K562 (cell line): ENCODE measurements around the gene BAIAP2. TPM values are rescaled to one million over a fixed set of nuclear protein-coding genes. Genes with fewer than 3 reads are reported as not detected.

Source experiments
- ATF1 ChIP-seq, 2 experiments: fragments of 450-650 bp in 1 of 2; IDR thresholded peaks; 2 replicates each; pipeline ENCODE4 v1.6.1; 2016; ENCODE audit warnings: missing compliant biosample characterization in 1 of 2, missing genetic modification characterization in 1 of 2
- CHD1 ChIP-seq: fragments of 200-600 bp; sonication (generic); IDR thresholded peaks from one replicate; pipeline ENCODE4 v1.6.1; 2012; ENCODE audit warnings: mild to moderate bottlenecking, moderate library complexity, low read length, inconsistent platforms
- CREB3 ChIP-seq: fragments of 450-650 bp; conservative IDR thresholded peaks from 2 replicates; pipeline ENCODE4 v1.6.1; 2016; ENCODE audit warnings: missing genetic modification characterization, low read depth, mild to moderate bottlenecking, missing compliant biosample characterization, moderate library complexity
- CREB5 ChIP-seq: fragments of 250-450 bp; sonication (Bioruptor Pico); IDR thresholded peaks from 2 replicates; pipeline ENCODE4 v1.5.0; 2020; ENCODE audit warnings: mild to moderate bottlenecking
- DEAF1 ChIP-seq: fragments of 450-650 bp; formaldehyde crosslinking; IDR thresholded peaks from 2 replicates; pipeline ENCODE4 v1.4.0; 2020; ENCODE audit warnings: mild to moderate bottlenecking, moderate library complexity
- E2F6 ChIP-seq, 2 experiments: IDR thresholded peaks; 2 replicates each; pipeline ENCODE4 v1.6.1; 2011; ENCODE audit warnings: borderline replicate concordance in 1 of 2, control low read depth in 1 of 2, low read depth in 1 of 2, low read length in 1 of 2, mild to moderate bottlenecking in 1 of 2, mixed read lengths in 1 of 2, moderate library complexity in 1 of 2; ENCODE audit not compliant: insufficient read depth in 1 of 2, insufficient read length in 1 of 2, poor library complexity in 1 of 2, severe bottlenecking in 1 of 2; ENCODE audit errors: extremely low read depth in 1 of 2
- FOS ChIP-seq: IDR thresholded peaks from 3 replicates; pipeline ENCODE4 v1.6.1; 2011; ENCODE audit not compliant: insufficient read length; ENCODE audit errors: extremely low read depth
- FOXK1 ChIP-seq: sonication (generic); formaldehyde crosslinking; IDR thresholded peaks from 2 replicates; pipeline ENCODE4 v1.8.0; 2022; ENCODE audit warnings: missing genetic modification reagents, mild to moderate bottlenecking, borderline replicate concordance
- GABPB1 ChIP-seq: sonication (generic); formaldehyde crosslinking; IDR thresholded peaks from 2 replicates; pipeline ENCODE4 v1.8.0; 2022; ENCODE audit warnings: mild to moderate bottlenecking, missing genetic modification reagents
- JUND ChIP-seq, 2 experiments: IDR thresholded peaks; 2 replicates in 1 of 2; 3 replicates in 1 of 2; pipeline ENCODE4 v1.6.1; 2011; ENCODE audit warnings: borderline replicate concordance in 2 of 2, low read depth in 2 of 2, low read length in 2 of 2, improper control_type of control experiment in 1 of 2, missing biosample characterization in 1 of 2, missing genetic modification characterization in 1 of 2, missing genetic modification reagents in 1 of 2
- OTX1 ChIP-seq: fragments of 450-650 bp; formaldehyde crosslinking; IDR thresholded peaks from 2 replicates; pipeline ENCODE4 v1.4.0; 2022; ENCODE audit warnings: mild to moderate bottlenecking
- PHTF2 ChIP-seq: fragments of 250-450 bp; sonication (Bioruptor Pico); IDR thresholded peaks from 2 replicates; pipeline ENCODE4 v1.5.0; 2021; ENCODE audit warnings: mild to moderate bottlenecking
- SNAPC5 ChIP-seq: fragments of 250-450 bp; sonication (Bioruptor Pico); IDR thresholded peaks from 2 replicates; pipeline ENCODE4 v1.8.0; 2021; ENCODE audit warnings: moderate library complexity, mild to moderate bottlenecking, inconsistent platforms
- TFE3 ChIP-seq: fragments of 450-650 bp; formaldehyde crosslinking; IDR thresholded peaks from 2 replicates; pipeline ENCODE4 v1.4.0; 2020; ENCODE audit warnings: mild to moderate bottlenecking, mixed read lengths
- ZNF143 ChIP-seq: sonication (generic); formaldehyde crosslinking; IDR thresholded peaks from 2 replicates; pipeline ENCODE4 v1.9.0; 2022; ENCODE audit warnings: mild to moderate bottlenecking, missing genetic modification reagents
- ZNF280A ChIP-seq: fragments of 450-650 bp; IDR thresholded peaks from 2 replicates; pipeline ENCODE4 v1.6.1; 2018; ENCODE audit warnings: mild to moderate bottlenecking, low read depth; ENCODE audit not compliant: partially characterized antibody
- polyA plus RNA-seq, 8 experiments: library from polyadenylated mRNA; depleted of rRNA in 4 of 8; stranded (reverse) in 5 of 8; unstranded in 3 of 8; fragments of >200 nt; fragmentation: Nextera tagmentation in 2 of 8; fragmentation: Illumina TruSeq in 1 of 8; extraction: Ambion mirVana in 2 of 8; extraction: Trizol in 1 of 8; gene quantifications; 2 replicates each; pipeline versions ENCODE4 v1.2.1 to v1.2.3, GENCODE V29; 2011 to 2014; ENCODE audit warnings: inconsistent platforms in 1 of 8, missing spikeins in 1 of 8
- total RNA-seq, 7 experiments: library from RNA; depleted of rRNA in 6 of 7; stranded (reverse); fragments of >200 nt in 6 of 7; fragmentation: Illumina TruSeq in 2 of 7; extraction: Trizol in 2 of 7; gene quantifications; 2 replicates each; pipeline versions ENCODE4 v1.2.1 to v1.2.3, GENCODE V29; 2011 to 2021; ENCODE audit warnings: low replicate concordance in 1 of 7

Gene BAIAP2
- total and polyA plus RNA-seq, 9 of the 15 experiments (the other 6 are each of a cell fraction or from before 2014, with no cell fraction given), result 2.3 to 51.6 (median 18.4) TPM

GRCh38 chr17:81097134-81097942 is 62.4 kb downstream of the BAIAP2 start (continued):
- TF ChIP-seq ZNF280A, result no peak
- peak; percentile 94 for TF ChIP-seq JUND (IDR thresholded peaks at IDR 0.05; ENCODE audit: borderline replicate concordance, low read depth, low read length)
- peak; percentile 89; the same call in 2 of the 3 replicates for TF ChIP-seq JUND (tag; IDR thresholded peaks at IDR 0.05; ENCODE audit: borderline replicate concordance, low read depth, low read length)
- no peak for TF ChIP-seq FOXK1 (CRISPR knock-in tag)
- no peak for TF ChIP-seq TFE3
- TF ChIP-seq ZNF143 (CRISPR knock-in tag), result no peak
- TF ChIP-seq DEAF1 (CRISPR knock-in tag), result peak; percentile 67
- no peak for TF ChIP-seq PHTF2
- peak; percentile 9 for TF ChIP-seq FOS
- no peak for TF ChIP-seq ATF1 (CRISPR knock-in tag; IDR thresholded peaks at IDR 0.05)
- TF ChIP-seq ATF1 (tag; IDR thresholded peaks at IDR 0.05), result peak; percentile 66
- TF ChIP-seq OTX1 (CRISPR knock-in tag), result no peak
- peak; percentile 61; the same call in 1 of the 2 replicates for TF ChIP-seq GABPB1
- TF ChIP-seq SNAPC5 (CRISPR knock-in tag), result no peak
- TF ChIP-seq CREB5 (CRISPR knock-in tag), result no peak
- TF ChIP-seq CREB3 (tag), result no peak
- TF ChIP-seq E2F6 (IDR thresholded peaks at IDR 0.05; ENCODE audit: borderline replicate concordance in 1 of 2, extremely low read depth in 1 of 2, insufficient read depth in 1 of 2, insufficient read length in 1 of 2, low read depth in 1 of 2, low read length in 1 of 2, poor library complexity in 1 of 2, severe bottlenecking in 1 of 2), result peak in 1 of 2 experiments; percentile 32
- TF ChIP-seq CHD1, result no peak
